Nephron progenitor cell (in vitro differentiated cells): ENCODE measurements around the gene CMBL.
"Not testable (repeated sequence)": the region's sequence is repeated elsewhere in the genome, so short reads cannot be mapped to it uniquely, and the experiment has no call there.

Experiments used
- DNase-seq: peaks from one replicate; pipeline ENCODE4 v3.0.0; 2021
- H3K27ac Mint-ChIP-seq: 2 replicates; pipeline ENCODE4 v1.8.0; 2021; ENCODE audit warnings: mild to moderate bottlenecking, moderate library complexity, mixed read lengths
- H3K27me3 Mint-ChIP-seq: 2 replicates; pipeline ENCODE4 v1.8.0; 2021; ENCODE audit warnings: mild to moderate bottlenecking, low read depth, mixed read lengths; ENCODE audit not compliant: poor library complexity
- H3K36me3 Mint-ChIP-seq: 2 replicates; pipeline ENCODE4 v1.8.0; 2021; ENCODE audit warnings: low read depth, mixed read lengths
- H3K4me1 Mint-ChIP-seq: 2 replicates; pipeline ENCODE4 v1.8.0; 2021; ENCODE audit warnings: mixed read lengths
- H3K4me3 Mint-ChIP-seq: 2 replicates; pipeline ENCODE4 v1.8.0; 2021; ENCODE audit warnings: mild to moderate bottlenecking, moderate library complexity, mixed read lengths
- H3K9me3 Mint-ChIP-seq: 2 replicates; pipeline ENCODE4 v1.8.0; 2021; ENCODE audit warnings: mild to moderate bottlenecking, moderate library complexity, mixed read lengths
- CTCF ChIP-seq: fragments of 200-600 bp; sonication (generic); IDR thresholded peaks from 2 replicates; pipeline ENCODE4 v1.5.0; 2021; ENCODE audit warnings: antibody characterized with exemption

CMBL gene

GRCh38 chr5:10288592-10289219 is 19.0 kb downstream of the CMBL start:
- DNase-seq: no peak
- Mint-ChIP-seq H3K27ac (peak overlapping the region; percentile 94), H3K4me3 (no peak overlapping the region), H3K4me1 (peaks cover 13% of the 10 kb centered on the region), H3K9me3 (peaks cover 10% of the 10 kb centered on the region), H3K27me3 (peaks cover 7% of the 10 kb centered on the region), H3K36me3 (peaks cover 64% of the 10 kb centered on the region)
- no peak for TF ChIP-seq CTCF

- no peak for TF ChIP-seq CTCF
- peaks cover 8% of the 10 kb centered on the region for H3K9me3 Mint-ChIP-seq
- DNase-seq: no peak
- H3K27me3 Mint-ChIP-seq: peaks cover 7% of the 10 kb centered on the region
- H3K27ac Mint-ChIP-seq: no peak overlapping the region
- peaks cover 19% of the 10 kb centered on the region for H3K4me1 Mint-ChIP-seq
- no peak overlapping the region for H3K4me3 Mint-ChIP-seq
- H3K36me3 Mint-ChIP-seq: peaks cover 50% of the 10 kb centered on the region
These were observed 20.9 kb downstream of the CMBL start for GRCh38 chr5:10286862-10287227.

GRCh38 chr5:10286162-10286861 is 21.4 kb downstream of the CMBL start:
- H3K4me3 Mint-ChIP-seq: no peak overlapping the region
- peaks cover 8% of the 10 kb centered on the region for H3K9me3 Mint-ChIP-seq
- H3K36me3 Mint-ChIP-seq: peaks cover 46% of the 10 kb centered on the region
- no peak for TF ChIP-seq CTCF
- H3K4me1 Mint-ChIP-seq: peaks cover 19% of the 10 kb centered on the region
- peaks cover 7% of the 10 kb centered on the region for H3K27me3 Mint-ChIP-seq
- H3K27ac Mint-ChIP-seq: no peak overlapping the region
- no peak for DNase-seq

GRCh38 chr5:10285362-10285761 is 22.3 kb downstream of the CMBL start:
- DNase-seq, H3K27ac Mint-ChIP-seq, H3K27me3 Mint-ChIP-seq, H3K4me3 Mint-ChIP-seq, H3K9me3 Mint-ChIP-seq: not testable (repeated sequence)
- peaks cover 19% of the 10 kb centered on the region for H3K4me1 Mint-ChIP-seq
- H3K36me3 Mint-ChIP-seq: peaks cover 43% of the 10 kb centered on the region

- DNase-seq: peak; percentile 87
- Mint-ChIP-seq H3K27me3 (peaks cover 4% of the 10 kb centered on the region), H3K36me3 (peaks cover 34% of the 10 kb centered on the region), H3K27ac (no peak overlapping the region), H3K4me3 (no peak overlapping the region), H3K9me3 (no peaks in the 10 kb centered on the region), H3K4me1 (peaks cover 10% of the 10 kb centered on the region)
- peak; percentile 97 for TF ChIP-seq CTCF
These were observed 23.6 kb downstream of the CMBL start for GRCh38 chr5:10283927-10284635.

- Mint-ChIP-seq H3K27me3 (no peaks in the 10 kb centered on the region), H3K4me1 (peaks cover 40% of the 10 kb centered on the region), H3K36me3 (peaks cover 17% of the 10 kb centered on the region), H3K4me3 (no peak overlapping the region), H3K9me3 (no peaks in the 10 kb centered on the region), H3K27ac (no peak overlapping the region)
- no peak for DNase-seq
- no peak for TF ChIP-seq CTCF
These were observed 27.6 kb downstream of the CMBL start for GRCh38 chr5:10279925-10280720.
